Measurements from ENCODE around the gene LCE1B. TPM values are rescaled to one million over a fixed set of nuclear protein-coding genes. Genes with fewer than 3 reads are reported as not detected.

LCE1B gene
- total RNA-seq, 1 donor from 2014 or later = not detected

DNA sequence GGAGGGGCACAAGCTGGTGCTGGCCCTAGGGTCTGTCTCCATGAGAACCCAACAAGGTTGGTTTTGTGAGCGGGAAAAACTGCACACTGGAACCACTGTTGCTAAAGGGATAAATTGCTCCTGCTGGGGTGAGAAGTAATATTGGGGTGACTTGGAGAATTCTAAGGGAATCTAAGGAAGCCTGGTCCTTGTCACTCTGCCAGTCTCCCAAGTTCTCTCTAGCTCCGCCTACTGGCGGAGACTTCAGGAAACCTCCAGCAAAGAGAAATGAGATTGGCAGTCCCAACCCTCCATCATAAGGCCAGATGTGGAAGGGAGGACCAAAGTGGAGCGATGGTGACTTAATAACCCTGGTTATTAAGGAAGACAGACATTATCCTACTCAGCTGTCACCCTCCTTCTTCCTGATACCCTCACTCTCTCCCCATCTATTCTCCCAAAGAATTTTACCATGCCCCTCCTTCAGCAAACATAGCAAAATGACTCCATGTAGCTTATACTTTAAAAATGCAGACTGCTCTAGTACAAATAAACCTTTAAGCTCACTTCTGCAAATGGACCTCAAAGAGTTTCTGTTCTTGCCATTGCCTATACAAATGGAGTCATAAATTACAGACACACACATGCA is 34.1 kb upstream of the LCE1B start:
- TF ChIP-seq CTCF (IDR thresholded peaks at IDR 0.05) = no peak
- Histone ChIP-seq H3K4me1 (no peaks in the 10 kb centered on the region), H3K36me3 (no peaks in the 10 kb centered on the region), H3K9me3 (no peaks in the 10 kb centered on the region), H3K27ac (no peak overlapping the region), H3K4me3 (no peak overlapping the region), H3K27me3 (ENCODE audit: low read depth) (no peaks in the 10 kb centered on the region)
- no peak for DNase-seq
- intact Hi-C loops (cut with DNase I) = no loop called here
- ATAC-seq = no peak

GRCh38 chr1:152783095-152783494 is 28.7 kb upstream of the LCE1B start:
- H3K36me3 ChIP-seq = no peaks in the 10 kb centered on the region
- peaks cover 5% of the 10 kb centered on the region for H3K27me3 ChIP-seq (ENCODE audit: low read depth)
- no peak overlapping the region for H3K27ac ChIP-seq
- DNase-seq = no peak
- H3K4me3 ChIP-seq = no peak overlapping the region
- TF ChIP-seq CTCF (IDR thresholded peaks at IDR 0.05) = no peak
- intact Hi-C loops (cut with DNase I) = no loop called here
- no peaks in the 10 kb centered on the region for H3K4me1 ChIP-seq
- H3K9me3 ChIP-seq = no peaks in the 10 kb centered on the region
- ATAC-seq = no peak

DNA sequence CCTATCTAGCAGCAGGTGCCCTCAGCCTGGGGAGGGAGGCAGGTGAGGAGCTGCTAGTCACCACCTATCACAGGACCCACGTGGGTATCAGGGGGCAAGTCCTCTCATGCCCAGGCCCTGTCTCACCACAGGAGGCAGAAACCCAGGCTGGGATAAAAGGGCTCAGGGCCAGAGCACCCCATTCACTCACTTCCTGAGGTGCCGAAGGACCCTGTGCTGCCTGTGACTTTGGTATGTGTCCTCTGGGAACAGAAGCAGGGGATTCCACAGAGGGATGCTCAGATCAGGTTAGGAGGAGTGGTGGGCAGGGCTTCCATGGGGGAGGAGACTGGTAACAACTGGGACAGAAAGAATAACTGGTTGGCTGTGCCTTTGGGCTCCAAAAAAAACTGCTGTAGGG is 25.7 kb upstream of the LCE1B start, which contains the start of gene LCE1E:
Gene LCE1E (plus strand): TSS at position 181 of the 400 bp plus-strand sequence. CDS start 1,043 bp downstream, outside the sequence.
- no peak within 1 kb of the TSS for H3K4me3 ChIP-seq
- no peak for ATAC-seq
- no peaks in the 10 kb centered on the region for H3K4me1 ChIP-seq
- H3K9me3 ChIP-seq = no peaks in the 10 kb centered on the region
- DNase-seq = no peak
- no peak within 1 kb of the TSS for H3K27ac ChIP-seq
- H3K36me3 ChIP-seq = no peaks in the 10 kb centered on the region
- peaks cover 5% of the 10 kb centered on the region for H3K27me3 ChIP-seq (ENCODE audit: low read depth)
- no peak for TF ChIP-seq CTCF (IDR thresholded peaks at IDR 0.05)
- intact Hi-C loops (cut with DNase I) = no loop called here

GRCh38 chr1:152795686-152796085 is 16.1 kb upstream of the LCE1B start:
- Histone ChIP-seq H3K36me3 (no peaks in the 10 kb centered on the region), H3K27me3 (ENCODE audit: low read depth) (no peaks in the 10 kb centered on the region), H3K4me1 (no peaks in the 10 kb centered on the region), H3K9me3 (no peaks in the 10 kb centered on the region), H3K4me3 (no peak overlapping the region), H3K27ac (no peak overlapping the region)
- intact Hi-C loops (cut with DNase I) = no loop called here
- ATAC-seq (no peak), DNase-seq (no peak)
- no peak for TF ChIP-seq CTCF (IDR thresholded peaks at IDR 0.05)

DNA sequence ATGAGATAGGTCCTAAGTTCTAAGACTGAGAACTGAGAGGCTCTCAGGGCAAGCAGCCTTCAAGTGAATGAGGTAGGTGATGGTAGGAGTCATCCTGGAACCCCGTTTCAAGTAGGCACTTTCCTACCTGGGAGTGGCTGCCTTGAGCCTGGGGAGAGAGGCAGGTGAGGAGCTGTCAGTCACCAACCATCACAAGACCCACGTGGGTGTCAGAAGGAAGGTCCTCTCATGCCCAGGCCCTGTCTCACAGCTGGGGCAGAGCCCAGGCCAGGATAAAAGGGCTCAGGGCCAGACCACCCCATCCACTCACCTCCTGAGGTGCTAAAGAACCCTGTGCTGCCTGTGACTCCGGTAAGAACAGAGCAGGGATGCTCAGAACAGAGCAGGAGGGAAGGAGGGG is 15.3 kb upstream of the LCE1B start, which contains the start of gene LCE1D:
Gene LCE1D (plus strand): TSS at position 301 of the 400 bp plus-strand sequence. CDS start 1,074 bp downstream, outside the sequence.
- no peaks in the 10 kb centered on the region for H3K27me3 ChIP-seq (ENCODE audit: low read depth)
- no peak for DNase-seq
- H3K36me3 ChIP-seq = no peaks in the 10 kb centered on the region
- ATAC-seq = peak in 1 of 2 donors; percentile 38
- no peaks in the 10 kb centered on the region for H3K4me1 ChIP-seq
- H3K9me3 ChIP-seq = no peaks in the 10 kb centered on the region
- no peak within 1 kb of the TSS for H3K4me3 ChIP-seq
- H3K27ac ChIP-seq = no peak within 1 kb of the TSS
- intact Hi-C loops (cut with DNase I) = no loop called here
- no peak for TF ChIP-seq CTCF (IDR thresholded peaks at IDR 0.05)
